NCI-H226 (cell line): ENCODE measurements around the gene MLLT6.

Experiments
- DNase-seq: peaks from one replicate; pipeline ENCODE4 v3.0.0-alpha.2; 2015

The MLLT6 gene

DNA sequence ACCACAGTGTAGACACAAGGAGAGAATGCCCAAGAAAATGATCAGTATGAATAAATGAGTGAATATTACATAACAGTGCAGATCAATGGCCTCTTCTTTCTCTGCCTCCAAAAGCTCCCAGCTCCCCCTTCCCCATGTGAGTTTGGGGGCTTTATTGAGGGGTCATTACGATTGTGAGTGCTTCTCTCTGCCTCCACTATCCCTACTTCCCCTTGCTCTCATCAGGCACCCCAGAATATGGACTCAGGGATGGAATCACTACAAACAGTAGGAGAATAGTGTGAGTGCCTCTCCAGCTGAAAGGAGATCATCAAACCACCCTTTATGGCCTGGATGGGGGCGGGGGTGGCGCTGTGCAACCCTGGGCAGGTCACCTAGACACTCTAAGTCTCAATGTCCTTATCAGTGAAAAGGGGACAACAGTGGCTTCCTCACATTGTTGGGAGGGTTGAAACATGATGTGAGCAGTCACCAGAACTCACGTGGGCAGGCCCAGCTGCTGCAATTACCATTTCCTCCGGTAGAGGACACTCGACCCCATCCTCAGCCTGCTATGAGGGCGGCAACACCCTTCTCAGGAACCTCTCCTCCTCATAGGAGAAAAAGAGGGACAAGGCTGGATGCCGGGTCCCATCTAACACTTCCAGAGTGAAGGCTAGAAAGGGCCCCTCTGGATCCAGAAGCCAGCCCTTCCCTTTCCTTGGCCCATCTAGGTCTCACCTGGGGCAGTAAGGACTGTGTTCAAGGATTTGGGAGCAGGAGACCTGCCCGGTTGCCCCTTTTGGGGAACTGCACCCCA is 28.2 kb upstream of the MLLT6 start:
- DNase-seq = peak; percentile 66

DNA sequence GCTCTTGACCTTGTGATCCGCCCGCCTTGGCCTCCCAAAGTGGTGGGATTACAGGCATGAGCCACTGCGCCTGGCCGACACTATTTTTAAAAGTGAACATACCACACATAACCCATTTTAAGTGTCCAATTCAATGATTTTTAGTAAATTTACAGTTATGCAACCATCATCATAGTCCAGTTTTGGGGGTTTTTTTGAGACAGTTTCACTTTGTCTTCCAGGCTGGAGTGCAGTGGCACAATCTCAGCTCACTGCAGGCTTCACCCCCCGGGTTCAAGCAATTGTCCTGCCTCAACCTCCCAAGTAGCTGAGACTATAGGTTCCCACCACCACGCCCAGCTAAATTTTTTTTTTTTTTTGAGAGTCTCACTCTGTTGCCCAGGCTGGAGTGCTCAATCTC is 27.3 kb upstream of the MLLT6 start:
- DNase-seq = no peak

DNA sequence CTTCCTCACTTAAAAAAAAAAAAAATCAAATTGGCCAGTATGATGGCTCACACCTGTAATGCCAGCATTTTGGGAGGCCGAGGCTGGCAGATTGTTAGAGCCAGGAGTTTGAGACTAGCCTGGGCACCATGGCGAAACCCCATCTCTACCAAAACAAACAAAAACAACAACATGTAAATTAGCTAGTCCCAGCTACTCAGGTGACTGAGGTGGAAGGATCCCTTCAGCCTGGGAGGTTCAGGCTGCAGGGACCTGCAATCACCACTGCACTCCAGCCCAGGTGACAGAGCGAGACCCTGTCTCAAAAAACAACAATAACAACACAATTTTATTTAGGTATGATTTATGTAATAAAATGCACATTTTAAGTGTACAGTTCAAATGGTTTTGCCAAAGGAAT is 24.0 kb upstream of the MLLT6 start:
- no peak for DNase-seq

DNA sequence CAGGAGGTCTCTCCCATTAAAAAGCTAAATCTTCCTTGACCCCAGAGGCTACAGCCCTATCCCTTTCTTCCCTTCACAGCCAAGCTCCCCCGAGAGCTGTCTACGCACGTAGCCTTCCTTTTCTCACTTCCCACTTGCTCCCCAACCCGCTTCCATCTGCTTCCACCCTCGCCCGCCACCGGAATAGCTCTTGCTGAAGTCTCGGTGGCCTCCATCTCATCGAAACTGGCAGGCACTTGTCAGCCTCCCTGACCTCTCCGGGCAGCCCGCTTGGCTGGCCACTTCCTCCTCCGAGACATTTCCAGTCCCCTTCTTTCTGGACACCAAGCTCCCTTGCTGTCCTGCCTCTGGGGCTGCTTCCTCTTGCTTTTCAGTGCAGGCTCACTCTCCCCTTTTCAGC is 19.6 kb upstream of the MLLT6 start:
- DNase-seq = no peak

DNA sequence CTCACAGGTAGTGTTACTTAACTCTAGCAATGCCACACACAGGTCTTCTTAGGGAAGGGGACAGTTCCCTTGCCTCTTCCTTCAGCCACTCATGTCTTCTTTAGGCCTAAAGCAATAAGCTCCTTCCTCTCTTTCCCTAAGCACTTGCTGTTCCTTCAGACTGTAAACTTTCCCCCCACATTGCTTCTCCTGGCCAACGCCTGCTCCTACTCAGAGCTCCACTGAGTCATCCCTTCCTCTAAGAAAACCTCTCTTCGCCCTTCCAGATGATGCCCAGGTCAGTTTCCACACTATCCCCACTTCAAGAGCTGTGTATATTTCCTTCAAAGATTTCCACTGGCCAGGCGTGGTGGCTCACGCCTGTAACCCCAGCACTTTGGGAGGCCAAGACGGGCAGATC is 17.8 kb upstream of the MLLT6 start:
- peak; percentile 70 for DNase-seq

DNA sequence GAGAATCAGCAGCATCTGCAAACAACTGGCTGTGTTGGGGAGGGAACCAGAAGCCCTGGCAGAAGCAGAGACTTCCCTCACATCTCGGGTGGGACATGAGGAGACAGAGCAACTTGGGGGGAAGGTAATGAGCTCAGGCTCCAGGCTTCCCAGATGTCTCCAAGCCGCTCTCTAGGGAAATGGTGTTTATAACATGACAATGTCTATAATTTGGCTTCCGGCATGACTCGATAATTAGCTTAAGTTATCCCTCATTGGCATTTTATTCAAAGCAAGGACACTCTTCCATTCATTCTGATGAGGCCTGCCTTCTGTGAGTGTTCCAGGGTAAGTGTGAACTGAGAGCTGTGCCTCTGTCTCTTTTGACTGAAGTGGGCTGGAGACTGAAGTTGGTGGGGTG is 14.7 kb upstream of the MLLT6 start:
- DNase-seq = no peak

DNA sequence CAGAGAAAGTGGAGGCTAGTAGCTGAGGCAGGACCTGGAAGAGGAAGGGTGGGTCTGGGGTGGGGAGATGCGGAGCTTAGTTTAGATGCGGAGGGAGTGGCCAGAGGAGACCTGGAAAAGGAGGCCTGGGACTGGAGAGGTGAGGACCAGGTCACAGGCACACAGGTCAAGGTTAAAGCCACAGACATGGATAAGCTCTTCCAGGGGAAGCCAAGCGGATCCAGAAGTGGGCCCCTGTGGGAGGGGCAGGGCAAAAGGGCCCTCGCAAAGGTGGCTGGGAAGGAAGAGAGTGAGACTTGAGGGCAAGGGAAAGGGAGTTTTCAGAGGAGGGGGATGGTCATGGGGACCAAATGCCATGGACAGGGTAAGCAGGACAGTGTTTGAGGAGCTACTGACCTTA is 13.9 kb upstream of the MLLT6 start:
- DNase-seq = no peak

DNA sequence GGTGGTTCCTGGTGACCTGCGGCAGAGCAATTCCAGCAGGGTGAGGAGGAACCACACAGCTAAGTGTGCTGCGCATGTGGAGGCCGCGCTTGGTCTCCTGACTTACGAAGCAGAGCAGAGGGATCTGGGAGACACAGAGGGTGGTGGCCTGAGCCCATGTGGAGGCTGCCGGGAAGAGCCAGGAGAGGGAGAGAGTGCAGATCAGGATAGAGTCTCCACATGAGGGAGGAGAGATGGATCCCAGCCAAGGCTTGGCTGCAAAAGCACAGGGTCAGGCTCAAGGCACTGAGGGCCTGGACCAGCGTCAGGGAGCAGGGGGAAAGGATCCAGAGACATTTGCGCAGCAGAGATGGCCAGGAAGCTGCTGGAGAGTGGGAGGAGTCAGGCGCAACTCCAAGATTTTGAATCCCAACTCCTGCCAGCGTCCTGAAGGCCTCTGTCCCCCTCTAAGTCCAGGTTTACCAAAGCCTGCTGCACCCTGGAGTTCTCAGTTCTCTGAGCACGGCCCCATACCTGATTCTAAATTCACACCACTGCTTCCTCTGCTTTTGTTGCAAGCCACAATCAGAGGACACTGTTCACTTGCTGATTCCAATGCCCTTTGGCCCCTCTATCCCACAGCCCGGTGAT is 11.3 kb upstream of the MLLT6 start:
- no peak for DNase-seq

DNA sequence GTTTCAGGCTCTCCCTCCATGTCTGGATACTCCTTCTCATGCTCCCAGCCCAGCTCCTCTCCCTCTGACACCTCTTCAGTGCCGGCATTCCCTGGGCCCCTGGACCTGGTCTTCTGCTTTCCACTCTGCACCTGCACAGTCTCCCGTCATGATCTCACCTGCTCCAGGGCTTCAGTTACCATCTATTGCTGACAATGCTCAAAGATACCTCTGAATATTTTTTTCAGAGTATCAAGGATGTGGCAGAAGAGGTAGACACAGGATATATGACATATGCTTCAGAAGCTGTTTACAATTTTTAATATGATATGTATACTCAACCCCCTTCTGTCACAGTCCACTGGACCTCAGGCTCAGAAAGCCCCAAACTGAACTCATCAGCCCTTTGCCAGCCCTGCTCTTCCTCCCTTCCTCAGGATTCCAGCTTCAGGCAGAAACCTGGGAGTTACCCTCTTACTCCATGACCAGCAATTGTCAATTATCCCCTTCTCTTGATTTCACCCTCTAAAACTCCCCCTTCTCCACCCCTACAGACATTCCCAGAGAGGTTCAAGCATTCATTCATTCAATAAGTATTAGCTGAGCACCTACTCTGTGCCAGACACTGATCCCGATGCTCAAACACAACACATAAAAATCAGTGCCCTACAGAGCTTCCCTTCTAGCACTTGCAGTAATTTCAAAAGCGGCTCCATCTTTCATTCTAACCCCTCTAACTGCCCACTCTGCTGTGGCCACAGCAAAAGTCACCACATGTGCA is 7.8 kb upstream of the MLLT6 start:
- no peak for DNase-seq

DNA sequence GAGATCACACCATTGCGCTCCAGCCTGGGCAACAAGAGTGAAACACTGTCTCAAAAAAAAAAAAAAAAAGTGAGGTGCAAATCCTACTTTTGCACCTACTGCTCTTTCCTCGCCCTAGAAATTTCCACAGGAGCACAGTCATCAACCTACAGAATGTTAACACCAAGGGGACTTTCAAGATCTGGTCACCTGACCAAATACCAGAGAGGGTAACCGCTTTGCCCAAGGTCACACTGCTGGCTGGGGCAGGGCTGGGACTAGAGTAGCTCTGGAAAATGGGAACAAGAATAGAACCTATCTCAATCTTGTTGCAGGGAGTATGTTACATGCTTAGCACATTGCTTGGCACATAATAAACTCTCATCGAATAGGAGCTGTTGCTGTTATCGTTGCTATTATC is 6.3 kb upstream of the MLLT6 start:
- DNase-seq = no peak

DNA sequence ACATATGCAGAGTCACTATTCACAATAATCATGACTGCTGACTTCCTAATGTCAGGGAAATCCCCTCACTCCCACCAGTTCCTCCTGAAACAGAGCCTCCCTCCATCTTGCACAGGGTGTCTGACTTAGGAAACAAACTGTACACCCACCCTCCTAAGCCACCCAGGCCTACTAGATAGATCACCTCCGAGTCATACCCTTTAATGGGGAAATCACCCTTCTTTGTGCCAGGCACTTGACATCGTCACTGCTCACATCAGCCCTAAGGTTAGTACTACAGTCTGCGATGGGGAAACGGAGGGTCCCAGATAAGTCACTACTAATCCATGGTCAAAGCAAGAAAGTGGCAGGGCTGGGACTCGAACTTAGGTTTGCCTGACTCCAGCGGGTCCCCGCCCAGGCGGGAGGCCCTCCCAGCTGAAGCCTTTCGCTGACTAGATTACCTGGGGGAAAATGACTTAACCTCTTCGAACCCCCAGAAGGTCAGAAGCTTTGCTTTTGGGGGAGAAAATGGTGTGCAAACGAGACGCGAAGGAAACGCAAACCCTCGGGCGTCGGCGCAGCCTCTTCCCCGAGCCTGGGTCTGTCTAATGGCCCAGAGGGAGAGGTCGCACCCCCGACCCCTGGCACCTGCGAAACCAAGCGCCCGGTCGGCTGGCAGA is 3.4 kb upstream of the MLLT6 start:
- peak; percentile 31 for DNase-seq

DNA sequence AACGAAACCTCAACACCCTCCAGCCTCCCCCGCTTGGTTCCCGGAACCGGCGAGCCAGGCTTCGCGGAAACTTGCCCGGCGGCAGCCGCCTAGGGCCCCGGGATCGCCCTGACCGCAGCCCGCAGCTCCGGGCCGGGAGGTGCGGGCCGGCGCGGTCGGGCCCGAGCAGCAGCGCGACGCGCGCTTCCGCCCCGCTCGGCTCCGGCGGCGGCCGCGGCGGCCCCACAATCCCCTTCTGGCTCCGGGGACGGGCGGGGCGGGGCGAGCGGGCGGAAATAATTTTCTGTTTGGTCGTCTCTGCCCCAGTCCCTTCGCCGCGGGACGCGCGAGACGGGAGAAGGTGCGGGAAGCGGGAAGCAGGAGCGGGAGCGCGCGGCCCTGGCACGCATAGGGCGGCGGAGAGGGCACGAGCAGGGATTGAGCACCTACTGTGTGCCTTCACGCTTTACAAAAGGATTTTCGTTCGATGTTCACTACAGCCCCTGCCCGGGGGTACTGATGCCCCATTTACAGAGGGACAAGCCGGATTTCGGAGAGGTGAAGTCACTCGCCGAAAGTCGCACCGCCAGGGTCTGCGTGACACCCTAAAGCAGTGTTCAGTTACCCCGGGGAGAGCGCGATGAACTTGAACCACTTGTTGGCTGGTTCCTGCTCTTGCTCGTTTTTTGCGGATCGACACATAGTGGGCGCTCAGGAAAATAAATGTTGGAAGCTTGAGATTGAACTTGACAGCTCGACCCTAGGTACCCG is 2.7 kb upstream of the MLLT6 start:
- DNase-seq = peak; percentile 86

DNA sequence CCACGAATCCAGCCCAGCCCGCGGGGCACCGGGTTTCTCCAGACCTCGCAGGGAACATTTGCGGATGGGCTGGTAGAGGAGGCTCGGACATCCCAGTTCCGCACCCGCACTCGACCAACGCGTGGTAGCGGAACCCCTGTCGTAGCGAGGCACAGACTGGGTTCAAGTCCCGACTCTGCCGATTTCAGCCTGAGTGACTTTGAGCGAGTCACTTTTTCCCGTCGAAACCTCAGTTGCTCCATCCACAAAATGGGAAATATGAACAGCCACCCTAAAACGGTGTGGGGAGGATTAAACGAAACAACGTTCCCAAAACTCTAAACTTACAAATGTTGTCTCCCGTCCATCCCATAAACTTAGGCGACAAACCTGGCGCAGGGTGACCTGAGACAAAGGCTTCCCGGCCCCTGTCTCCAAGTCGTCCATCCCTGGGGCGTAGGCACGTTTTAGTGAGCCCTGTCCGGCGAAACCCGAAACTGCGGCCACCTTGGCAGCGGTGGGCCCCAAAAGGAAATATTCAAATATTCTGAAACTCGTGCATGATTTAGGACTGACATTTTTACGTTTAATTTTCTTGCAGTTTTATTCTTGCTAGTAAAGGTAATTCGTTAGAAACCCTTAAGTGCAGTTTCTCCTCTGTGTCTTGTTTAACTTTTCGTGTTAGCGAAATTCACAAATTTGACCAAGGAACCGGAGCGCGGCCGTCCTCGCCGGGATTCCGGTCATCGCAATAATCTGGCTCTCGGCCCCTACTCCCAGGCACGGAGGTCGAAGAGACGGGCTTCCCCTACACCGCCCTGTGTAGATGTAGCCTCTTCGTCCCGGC is 1.9 kb upstream of the MLLT6 start:
- DNase-seq = no peak

DNA sequence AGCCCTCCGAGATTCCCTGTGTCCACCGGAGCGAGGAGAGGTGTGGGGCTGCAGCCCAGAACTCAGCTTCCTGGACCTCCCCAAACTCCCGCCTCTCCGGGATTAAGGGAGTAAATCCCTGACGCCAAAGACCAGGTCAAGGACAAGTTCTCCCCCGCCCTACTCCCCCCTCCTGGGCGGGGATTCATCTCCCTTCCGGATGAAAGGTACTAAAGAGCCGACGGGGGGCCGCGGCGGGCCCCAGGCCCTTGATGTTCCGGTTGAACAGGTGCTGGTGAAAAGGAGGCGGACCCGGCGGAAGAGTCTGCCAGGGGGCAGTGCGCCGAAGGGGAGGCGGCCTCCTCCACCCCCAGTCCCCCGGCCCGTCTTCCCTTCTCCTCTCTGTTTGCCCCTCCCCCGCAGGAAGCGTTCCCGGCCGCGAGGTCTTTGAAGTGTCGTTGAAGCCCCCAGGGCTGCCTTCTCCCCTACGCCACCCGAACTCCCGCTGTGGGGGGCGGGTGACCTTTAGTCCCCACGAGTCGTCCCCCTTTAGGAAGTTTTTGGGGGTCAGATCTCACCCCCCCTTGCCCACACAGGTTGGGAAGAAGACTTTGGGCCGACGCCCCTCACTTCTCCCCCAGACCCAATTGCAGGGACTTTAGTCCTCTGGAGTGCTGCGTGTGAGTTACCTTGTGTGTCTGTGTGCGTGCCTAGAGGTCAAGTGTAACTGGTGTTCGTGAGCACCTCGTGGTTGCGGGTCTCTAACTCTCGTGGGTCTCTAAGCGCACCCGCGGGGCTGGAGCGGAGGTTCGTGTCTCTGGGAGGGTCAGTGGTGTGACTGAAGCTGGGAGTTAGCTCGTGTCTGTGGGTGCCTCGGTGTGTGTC is 1.1 kb upstream of the MLLT6 start:
- no peak for DNase-seq

DNA sequence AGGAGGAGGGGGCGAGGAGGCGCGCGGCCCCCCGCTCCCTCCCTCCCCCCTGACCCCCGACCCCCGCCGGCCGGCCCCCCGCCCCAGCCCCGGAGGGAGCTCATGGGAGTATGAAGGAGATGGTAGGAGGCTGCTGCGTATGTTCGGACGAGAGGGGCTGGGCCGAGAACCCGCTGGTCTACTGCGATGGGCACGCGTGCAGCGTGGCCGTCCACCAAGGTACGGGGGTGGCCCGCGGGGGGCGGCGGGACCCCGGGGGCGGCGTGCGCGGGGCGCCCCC is 390 bp downstream of the MLLT6 start:
- DNase-seq = no peak

DNA sequence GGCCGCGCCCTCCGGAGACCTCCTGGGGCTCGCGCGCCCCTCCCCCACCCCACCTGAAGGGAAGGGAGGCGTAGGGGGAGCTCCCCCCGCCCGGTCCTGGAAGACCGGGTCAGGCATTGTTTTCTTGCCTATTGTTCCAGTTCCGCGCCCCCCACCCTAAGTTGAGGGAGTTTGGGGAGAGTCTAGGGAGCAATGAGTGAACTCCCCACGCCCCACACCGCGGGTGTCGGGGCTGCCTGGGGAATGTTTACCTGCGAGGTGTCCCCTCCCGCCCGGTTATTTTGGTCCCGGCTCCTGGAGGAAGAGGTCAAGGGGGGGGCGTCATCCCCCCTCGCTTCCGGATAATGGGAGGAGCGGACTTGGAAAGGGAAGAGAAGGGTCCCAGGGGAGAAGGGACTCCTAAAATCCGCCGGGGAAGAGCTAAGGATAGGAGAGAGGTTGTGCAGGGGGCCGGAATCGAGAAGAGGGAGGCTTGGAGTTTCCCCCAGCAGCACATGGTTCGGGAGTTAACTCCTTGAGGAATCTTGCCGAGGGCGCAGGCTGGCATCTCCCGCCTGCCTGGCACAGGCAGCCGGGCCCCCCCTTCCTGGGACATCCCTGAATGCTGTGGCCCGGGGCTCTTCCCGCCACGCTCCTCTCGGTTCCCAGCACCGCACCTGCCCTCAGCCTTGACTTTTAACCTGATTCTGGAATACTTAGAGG is 881 bp downstream of the MLLT6 start:
- DNase-seq = no peak

DNA sequence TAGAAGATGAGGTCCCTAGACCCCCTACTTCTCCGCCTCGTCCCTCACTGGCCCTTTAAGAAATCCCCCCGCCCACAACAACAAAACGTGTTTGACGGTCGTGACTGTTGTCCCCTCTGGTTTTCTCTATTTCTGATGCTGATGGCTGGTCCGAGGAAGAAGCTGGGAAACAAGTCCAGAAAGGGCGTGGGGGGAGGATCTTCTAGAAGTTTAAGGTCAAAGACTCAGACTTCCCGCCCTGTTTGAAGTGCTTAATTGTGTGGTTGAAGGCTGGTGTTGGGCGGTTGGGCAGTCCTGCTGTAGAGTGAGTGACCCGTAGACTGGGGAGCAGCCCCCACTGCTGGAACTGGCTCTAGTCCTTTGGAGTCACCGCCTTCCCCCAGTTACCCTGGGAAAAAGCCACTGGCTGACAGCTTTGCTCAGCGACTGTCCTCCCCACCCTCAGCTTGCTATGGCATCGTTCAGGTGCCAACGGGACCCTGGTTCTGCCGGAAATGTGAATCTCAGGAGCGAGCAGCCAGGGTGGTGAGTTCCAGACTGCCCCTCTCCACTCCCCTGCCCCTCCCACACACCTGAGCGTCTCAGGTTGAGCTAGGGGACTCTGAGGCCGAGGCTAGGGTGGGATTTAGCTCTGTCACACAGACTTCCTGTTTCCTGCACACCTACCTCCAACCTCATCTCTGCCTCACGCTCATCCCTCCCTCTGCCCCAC is 1.6 kb downstream of the MLLT6 start:
- no peak for DNase-seq

DNA sequence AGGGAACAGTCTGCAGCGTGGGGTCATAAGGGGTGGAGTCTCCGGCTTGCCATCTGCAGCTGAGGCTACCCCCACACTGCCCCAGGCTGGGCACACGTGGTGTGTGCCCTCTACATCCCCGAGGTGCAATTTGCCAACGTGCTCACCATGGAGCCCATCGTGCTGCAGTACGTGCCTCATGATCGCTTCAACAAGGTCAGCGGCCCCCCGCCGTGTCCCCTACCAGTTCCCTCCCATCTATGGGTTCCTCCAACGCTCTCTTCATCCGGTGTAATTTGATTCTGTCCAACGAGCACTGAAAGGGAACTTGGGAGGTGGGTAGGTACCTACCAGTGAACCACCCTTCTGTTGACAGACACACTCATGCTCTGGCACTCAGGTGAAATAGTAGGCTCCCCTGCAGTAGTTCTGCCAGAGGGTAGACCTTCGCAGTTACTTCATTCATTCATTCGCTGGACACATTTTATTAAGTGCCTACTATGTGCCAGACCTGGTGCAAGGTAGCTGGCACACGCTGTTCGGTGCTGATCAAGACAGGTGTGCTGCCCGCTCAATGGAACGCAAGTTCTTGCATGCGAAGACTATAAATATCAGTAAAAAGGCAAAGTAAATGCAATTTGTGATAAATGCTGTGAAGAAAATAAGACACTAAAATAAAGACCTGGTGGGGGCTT is 2.7 kb downstream of the MLLT6 start:
- no peak for DNase-seq
